ENCODE data around the gene CACNA1C. TPM values are rescaled to one million over a fixed set of nuclear protein-coding genes. Genes with fewer than 3 reads are reported as not detected.

The CACNA1C gene
- total and polyA plus RNA-seq, 2 donors from 2014 or later, result 1.6 to 17.4 TPM

- no peak for DNase-seq
- H3K27ac ChIP-seq (ENCODE audit: low read depth in 2 of 2, low read length in 2 of 2), result no peak overlapping the region
- FAIRE-seq, result no peak
- no peak for TF ChIP-seq CTCF (IDR thresholded peaks at IDR 0.05; ENCODE audit: borderline replicate concordance, extremely low read depth, insufficient read depth)
- no peak overlapping the region for H3K9ac ChIP-seq (ENCODE audit: low read length in 3 of 3)
- H3K4me3 ChIP-seq (ENCODE audit: low read length in 3 of 3), result no peak overlapping the region
- H3K36me3 ChIP-seq (ENCODE audit: control insufficient read depth in 2 of 3, insufficient read depth in 3 of 3, low read length in 3 of 3), result no peaks in the 10 kb centered on the region
- H3K4me1 ChIP-seq (ENCODE audit: control insufficient read depth in 2 of 3, insufficient read depth in 2 of 3, low read depth in 1 of 3, low read length in 3 of 3), result no peaks in the 10 kb centered on the region
- H3K9me3 ChIP-seq (ENCODE audit: control insufficient read depth in 2 of 3, insufficient read depth in 1 of 3, low read length in 3 of 3), result no peaks in the 10 kb centered on the region
- intact Hi-C loops (cut with DNase I), result no loop called here
- H3K27me3 ChIP-seq (ENCODE audit: control insufficient read depth, insufficient read depth, low read length), result no peaks in the 10 kb centered on the region
Observed at GRCh38 chr12:2463719-2464118, 410.9 kb downstream of the CACNA1C start.

- Histone ChIP-seq H3K4me1 (ENCODE audit: control insufficient read depth in 2 of 3, insufficient read depth in 2 of 3, low read depth in 1 of 3, low read length in 3 of 3) (no peaks in the 10 kb centered on the region), H3K27ac (ENCODE audit: low read depth in 2 of 2, low read length in 2 of 2) (no peak overlapping the region), H3K9me3 (ENCODE audit: control insufficient read depth in 2 of 3, insufficient read depth in 1 of 3, low read length in 3 of 3) (no peaks in the 10 kb centered on the region), H3K27me3 (ENCODE audit: control insufficient read depth, insufficient read depth, low read length) (no peaks in the 10 kb centered on the region), H3K9ac (ENCODE audit: low read length in 3 of 3) (no peak overlapping the region), H3K4me3 (ENCODE audit: low read length in 3 of 3) (no peak overlapping the region), H3K36me3 (ENCODE audit: control insufficient read depth in 2 of 3, insufficient read depth in 3 of 3, low read length in 3 of 3) (no peaks in the 10 kb centered on the region)
- DNase-seq (no peak), FAIRE-seq (no peak)
- TF ChIP-seq CTCF (IDR thresholded peaks at IDR 0.05; ENCODE audit: borderline replicate concordance, extremely low read depth, insufficient read depth), result no peak
- intact Hi-C loops (cut with DNase I), result no loop called here
Observed at GRCh38 chr12:2465681-2466080, 412.9 kb downstream of the CACNA1C start.

- H3K27ac ChIP-seq (ENCODE audit: low read depth in 2 of 2, low read length in 2 of 2), result no peak overlapping the region
- DNase-seq (no peak), FAIRE-seq (no peak)
- H3K9ac ChIP-seq (ENCODE audit: low read length in 3 of 3), result no peak overlapping the region
- H3K27me3 ChIP-seq (ENCODE audit: control insufficient read depth, insufficient read depth, low read length), result no peaks in the 10 kb centered on the region
- H3K36me3 ChIP-seq (ENCODE audit: control insufficient read depth in 2 of 3, insufficient read depth in 3 of 3, low read length in 3 of 3), result no peaks in the 10 kb centered on the region
- no peaks in the 10 kb centered on the region for H3K4me1 ChIP-seq (ENCODE audit: control insufficient read depth in 2 of 3, insufficient read depth in 2 of 3, low read depth in 1 of 3, low read length in 3 of 3)
- H3K4me3 ChIP-seq (ENCODE audit: low read length in 3 of 3), result no peak overlapping the region
- no peak for TF ChIP-seq CTCF (IDR thresholded peaks at IDR 0.05; ENCODE audit: borderline replicate concordance, extremely low read depth, insufficient read depth)
- no peaks in the 10 kb centered on the region for H3K9me3 ChIP-seq (ENCODE audit: control insufficient read depth in 2 of 3, insufficient read depth in 1 of 3, low read length in 3 of 3)
- intact Hi-C loops (cut with DNase I), result no loop called here
Observed at GRCh38 chr12:2466211-2466610, 413.4 kb downstream of the CACNA1C start.
